ENCODE results near the gene TMEM129.
A peak's percentile ranks its signal among the peaks of the same experiment; 100 is the strongest.

TMEM129 gene

GRCh38 chr4:1744552-1744951, 23.4 kb upstream of the TMEM129 start:
- DNase-seq (ENCODE audit: low read depth, low spot score): no peak

DNA sequence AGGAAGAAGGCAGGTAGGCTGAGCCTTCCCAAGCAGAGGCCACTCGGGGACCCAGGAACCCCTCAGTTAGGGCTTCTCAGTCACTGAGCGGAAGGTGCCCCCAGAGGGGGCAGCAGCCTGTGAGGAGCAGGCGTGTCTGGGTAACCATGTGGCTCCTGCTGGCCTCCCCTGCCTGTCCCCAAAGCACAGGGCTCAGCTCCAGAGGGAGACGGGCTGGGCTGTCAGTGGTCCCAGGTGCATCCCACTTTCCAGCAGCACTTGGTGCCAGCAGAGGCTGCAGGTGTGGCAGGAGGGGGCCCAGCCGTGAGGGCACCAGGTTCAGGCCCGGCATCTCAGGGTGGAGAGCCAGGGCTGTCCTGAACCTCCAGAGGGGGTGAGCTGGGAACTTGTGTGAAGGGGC, 22.9 kb upstream of the TMEM129 start:
- no peak for DNase-seq (ENCODE audit: low read depth, low spot score)

DNA sequence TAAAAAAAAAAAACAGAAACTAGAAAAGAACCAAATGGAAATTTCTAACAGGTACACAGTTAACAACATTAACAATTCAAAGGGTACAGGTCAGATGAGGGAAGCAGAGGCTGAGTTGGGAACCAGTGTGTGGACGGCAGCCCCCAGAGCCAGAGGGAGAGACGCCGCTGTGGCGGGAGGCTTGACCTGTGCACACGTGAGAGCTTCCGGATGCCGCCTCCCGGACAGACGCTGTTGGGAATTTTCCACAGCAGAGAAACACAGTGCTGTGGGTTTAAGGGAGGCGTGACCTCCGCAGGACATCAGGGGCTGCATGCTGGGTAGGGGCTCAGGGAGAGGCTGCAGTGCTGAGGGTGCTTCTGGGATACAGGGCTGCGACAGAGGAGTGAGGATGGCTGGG, 22.4 kb upstream of the TMEM129 start:
- DNase-seq (ENCODE audit: low read depth, low spot score): no peak

DNA sequence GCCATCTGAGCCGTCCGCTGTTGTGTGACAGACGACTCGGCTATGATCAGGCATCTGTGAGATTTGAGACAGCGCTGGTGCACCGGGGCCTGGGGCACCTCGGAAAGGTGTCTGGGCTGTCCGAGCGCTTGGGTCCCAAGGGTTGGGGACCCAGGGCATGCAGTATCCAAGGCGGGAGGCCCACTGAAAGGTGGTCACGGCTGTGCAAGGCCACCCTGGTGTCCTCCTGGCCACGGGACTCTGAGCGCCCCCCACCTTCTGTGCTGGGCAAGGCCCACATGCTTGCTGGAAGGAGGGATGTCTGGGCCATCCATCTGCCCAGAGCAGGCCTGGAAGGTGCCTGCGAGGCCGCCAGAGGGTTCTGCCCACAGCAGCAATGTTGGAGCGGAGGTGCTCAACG, 20.1 kb upstream of the TMEM129 start:
- DNase-seq (ENCODE audit: low read depth, low spot score): no peak

- no peak for DNase-seq (ENCODE audit: low read depth, low spot score)
These were observed 19.0 kb upstream of the TMEM129 start for GRCh38 chr4:1740021-1740545.

DNA sequence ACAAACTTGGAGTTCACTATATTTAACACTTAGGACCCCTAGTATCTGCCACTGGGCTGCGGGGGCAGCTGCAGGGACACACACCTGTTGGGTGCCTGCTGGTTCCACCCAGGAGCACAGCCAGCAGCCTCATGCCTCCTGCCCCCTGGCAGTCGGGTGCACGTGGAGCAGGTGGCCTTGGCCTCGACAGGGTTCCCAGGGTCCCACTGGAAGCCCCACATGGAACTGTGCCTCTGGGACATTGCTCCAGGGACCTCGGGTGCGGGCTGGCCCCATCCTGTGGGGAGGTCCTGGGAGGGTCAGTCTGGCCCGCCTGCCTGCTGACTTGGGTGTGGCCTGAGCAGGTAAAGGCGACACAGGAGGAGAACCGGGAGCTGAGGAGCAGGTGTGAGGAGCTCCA, 18.2 kb upstream of the TMEM129 start:
- DNase-seq (ENCODE audit: low read depth, low spot score): no peak

GRCh38 chr4:1738410-1738809, 17.3 kb upstream of the TMEM129 start:
- DNase-seq (ENCODE audit: low read depth, low spot score): no peak

GRCh38 chr4:1737666-1738065, 16.5 kb upstream of the TMEM129 start:
- DNase-seq (ENCODE audit: low read depth, low spot score): no peak

GRCh38 chr4:1736812-1737211, 15.7 kb upstream of the TMEM129 start:
- no peak for DNase-seq (ENCODE audit: low read depth, low spot score)

- DNase-seq (ENCODE audit: low read depth, low spot score): no peak
These were observed 14.1 kb upstream of the TMEM129 start for GRCh38 chr4:1735215-1735614.

DNA sequence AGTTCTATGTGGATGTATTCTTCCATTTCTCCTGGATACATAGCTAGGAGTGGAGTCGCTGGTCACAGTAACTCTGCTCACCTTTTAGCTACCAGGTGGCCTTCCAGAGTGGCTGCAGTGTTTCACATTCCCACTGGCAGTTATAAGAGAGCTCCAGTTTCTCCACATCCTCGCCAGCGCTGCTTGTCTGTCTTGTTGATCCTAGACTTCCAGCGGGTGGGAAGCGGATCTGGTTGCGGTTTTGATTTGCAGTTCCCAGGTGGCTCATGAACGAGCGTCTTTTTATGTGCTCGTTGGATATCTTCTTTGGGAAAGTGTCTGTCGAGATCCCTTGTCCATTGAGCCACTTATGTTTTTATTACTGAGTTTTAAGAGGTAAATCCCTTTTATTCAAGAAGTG, 11.8 kb upstream of the TMEM129 start:
- no peak for DNase-seq (ENCODE audit: low read depth, low spot score)

GRCh38 chr4:1731180-1731579, 10.1 kb upstream of the TMEM129 start:
- no peak for DNase-seq (ENCODE audit: low read depth, low spot score)

DNA sequence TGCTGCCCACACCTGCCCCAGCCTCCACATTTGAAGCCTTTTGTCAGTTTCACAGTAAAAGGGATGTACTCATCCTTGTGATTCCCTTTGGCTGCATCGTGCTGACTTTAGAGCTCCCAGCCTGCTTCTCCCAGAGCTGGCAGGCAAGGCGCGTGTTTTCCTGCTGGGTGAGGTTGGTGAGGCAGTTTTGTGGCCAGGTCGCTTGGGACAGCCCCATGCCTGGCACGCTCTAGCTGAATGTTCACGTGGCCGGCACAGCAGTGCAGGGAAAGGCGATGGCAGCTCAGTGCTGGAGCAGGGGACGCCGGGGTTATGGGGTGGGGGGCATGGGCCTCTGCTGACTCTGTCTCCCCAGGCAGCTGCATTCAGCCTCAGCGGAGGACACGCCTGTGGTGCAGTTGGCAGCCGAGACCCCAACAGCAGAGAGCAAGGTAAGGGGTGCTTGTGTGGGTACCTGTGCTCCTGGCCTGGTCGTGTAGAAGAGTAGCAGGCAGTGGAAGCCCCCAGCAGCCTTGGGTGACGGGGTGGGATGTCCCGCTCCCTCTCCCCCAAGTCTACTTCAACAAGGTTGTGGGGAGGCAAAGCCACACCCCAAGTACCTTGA, 9.5 kb upstream of the TMEM129 start:
- DNase-seq (ENCODE audit: low read depth, low spot score): no peak

- DNase-seq (ENCODE audit: low read depth, low spot score): no peak
These were observed 7.2 kb upstream of the TMEM129 start for GRCh38 chr4:1728061-1728980.

DNA sequence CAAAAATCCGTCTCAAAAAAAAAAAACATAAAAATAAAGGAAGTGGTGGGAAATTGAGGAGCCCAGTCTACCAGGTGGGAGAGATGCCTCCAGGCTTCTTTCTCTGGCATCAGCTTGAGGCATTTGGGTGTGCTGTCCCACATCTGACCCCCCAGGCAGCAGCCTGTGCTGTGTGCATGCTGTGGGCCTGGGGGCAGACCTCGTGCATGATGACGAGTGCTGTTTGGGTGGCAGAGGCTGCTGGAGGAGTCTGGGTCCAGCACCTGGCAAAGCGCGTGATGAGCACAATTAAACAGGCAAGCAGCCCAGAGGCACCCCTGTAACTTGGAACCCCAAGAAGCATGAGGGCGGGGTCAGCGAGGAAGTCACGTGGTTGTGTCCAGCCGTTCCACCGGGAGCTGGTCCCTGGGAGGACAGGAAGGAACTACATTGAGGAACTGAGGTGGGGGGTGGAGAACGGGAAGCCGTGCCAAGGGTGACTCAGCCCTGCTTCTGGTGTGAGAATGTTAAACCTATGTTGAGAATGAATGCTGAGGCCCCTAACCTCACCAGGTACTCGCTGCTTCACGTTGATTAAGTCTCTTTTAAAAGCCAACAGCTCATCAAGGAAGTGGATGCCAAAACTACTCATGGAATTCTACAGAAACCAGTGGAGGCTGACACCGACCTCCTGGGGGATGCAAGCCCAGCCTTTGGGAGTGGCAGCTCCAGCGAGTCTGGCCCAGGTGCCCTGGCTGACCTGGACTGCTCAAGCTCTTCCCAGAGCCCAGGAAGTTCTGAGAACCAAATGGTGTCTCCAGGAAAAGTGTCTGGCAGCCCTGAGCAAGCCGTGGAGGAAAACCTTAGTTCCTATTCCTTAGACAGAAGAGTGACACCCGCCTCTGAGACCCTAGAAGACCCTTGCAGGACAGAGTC, 6.3 kb upstream of the TMEM129 start:
- no peak for DNase-seq (ENCODE audit: low read depth, low spot score)

- DNase-seq (ENCODE audit: low read depth, low spot score): peak; percentile 88
These were observed 5.2 kb upstream of the TMEM129 start for GRCh38 chr4:1726146-1726934.

DNA sequence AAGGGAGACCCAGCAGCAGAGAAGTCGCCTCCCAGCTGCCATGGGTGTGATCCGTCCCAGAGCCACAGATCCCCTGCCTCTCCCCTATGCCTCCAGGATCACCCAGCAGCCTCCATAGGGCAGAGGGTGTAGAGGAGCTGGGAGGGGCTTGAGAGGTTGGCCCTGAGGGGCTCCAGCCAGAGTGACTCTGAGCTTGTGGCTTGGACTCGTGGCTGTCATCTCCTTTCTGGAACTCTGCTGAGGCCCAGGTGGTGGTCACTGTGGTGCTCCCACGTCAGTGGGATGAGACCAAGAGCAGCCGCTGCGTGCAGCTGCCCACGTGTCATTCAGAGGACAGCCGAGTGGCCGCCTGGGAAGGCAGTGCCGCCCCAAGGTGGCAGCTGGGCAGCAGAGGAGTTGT, 4.4 kb upstream of the TMEM129 start:
- DNase-seq (ENCODE audit: low read depth, low spot score): no peak

- no peak for DNase-seq (ENCODE audit: low read depth, low spot score)
These were observed 2.1 kb upstream of the TMEM129 start for GRCh38 chr4:1723131-1723801.

- DNase-seq (ENCODE audit: low read depth, low spot score): no peak
These were observed 1.5 kb upstream of the TMEM129 start for GRCh38 chr4:1722551-1723118.

All from activated CD4-positive, CD25-positive, alpha-beta regulatory T cell treated with anti-CD3 and anti-CD28 coated beads, Interleukin-2, amount 50 U/mL, for 16 hours (primary cell).